C4-2B (cell line): ENCODE measurements around the gene MFAP4.
A peak's percentile ranks its signal among the peaks of the same experiment; 100 is the strongest.

Experiments
- H3K27ac ChIP-seq: fragments of 450-650 bp; 2 replicates; pipeline ENCODE4 v1.5.1; 2017
- CTCF ChIP-seq: fragments of 450-650 bp; conservative IDR thresholded peaks from 2 replicates; pipeline ENCODE4 v1.5.1; 2017; ENCODE audit warnings: mild to moderate bottlenecking
- ZFX ChIP-seq: fragments of 450-650 bp; IDR thresholded peaks from 2 replicates; pipeline ENCODE4 v1.6.1; 2017

Gene MFAP4

GRCh38 chr17:19383681-19384470 is 3.1 kb downstream of the MFAP4 start:
- no peak overlapping the region for H3K27ac ChIP-seq
- TF ChIP-seq CTCF, result no peak
- no peak for TF ChIP-seq ZFX

GRCh38 chr17:19382531-19383444 is 4.2 kb downstream of the MFAP4 start:
- no peak overlapping the region for H3K27ac ChIP-seq
- no peak for TF ChIP-seq ZFX
- TF ChIP-seq CTCF, result no peak

GRCh38 chr17:19381741-19382444 is 5.1 kb downstream of the MFAP4 start:
- H3K27ac ChIP-seq, result no peak overlapping the region
- TF ChIP-seq CTCF, result no peak
- TF ChIP-seq ZFX, result no peak

GRCh38 chr17:19381361-19381740 is 5.6 kb downstream of the MFAP4 start:
- H3K27ac ChIP-seq, result no peak overlapping the region
- TF ChIP-seq ZFX (no peak), CTCF (no peak)

- no peak overlapping the region for H3K27ac ChIP-seq
- TF ChIP-seq ZFX (no peak), CTCF (no peak)
Observed at GRCh38 chr17:19380481-19381301, 6.3 kb downstream of the MFAP4 start.

GRCh38 chr17:19379361-19380065 is 7.5 kb downstream of the MFAP4 start:
- H3K27ac ChIP-seq, result peak overlapping the region; percentile 88; the same call in 1 of the 2 replicates
- TF ChIP-seq ZFX (no peak), CTCF (no peak)
